AG10803 (cell line): Measurements from ENCODE around the gene ATF6B.

Source experiments
- DNase-seq: peaks from one replicate; pipeline ENCODE4 v3.0.0; 2010; ENCODE audit warnings: low read depth
- H3K4me3 ChIP-seq: 2 replicates; pipeline ENCODE4 v1.5.1; 2011; ENCODE audit warnings: mild to moderate bottlenecking, low read length, control low read depth
- CTCF ChIP-seq: conservative IDR thresholded peaks from 2 replicates; pipeline ENCODE4 v1.5.1; 2011; ENCODE audit warnings: mild to moderate bottlenecking, low read length, control low read depth, inconsistent platforms

ATF6B gene

GRCh38 chr6:32140420-32141046 lies 12.5 kb upstream of the ATF6B start:
- DNase-seq: no peak
- H3K4me3 ChIP-seq: no peak overlapping the region
- TF ChIP-seq CTCF: no peak

GRCh38 chr6:32139590-32139989 lies 11.5 kb upstream of the ATF6B start:
- no peak overlapping the region for H3K4me3 ChIP-seq
- TF ChIP-seq CTCF: no peak
- DNase-seq: no peak

- no peak for DNase-seq
- TF ChIP-seq CTCF: no peak
- H3K4me3 ChIP-seq: no peak overlapping the region
These were observed 9.4 kb upstream of the ATF6B start for GRCh38 chr6:32137454-32137853.

- H3K4me3 ChIP-seq: no peak overlapping the region
- DNase-seq: peak; percentile 65
- TF ChIP-seq CTCF: no peak
These were observed 5.7 kb upstream of the ATF6B start for GRCh38 chr6:32133786-32134185.

GRCh38 chr6:32132110-32132509 lies 4.1 kb upstream of the ATF6B start:
- no peak overlapping the region for H3K4me3 ChIP-seq
- DNase-seq: no peak
- TF ChIP-seq CTCF: no peak

GRCh38 chr6:32131439-32131948 lies 3.4 kb upstream of the ATF6B start:
- H3K4me3 ChIP-seq: no peak overlapping the region
- TF ChIP-seq CTCF: no peak
- no peak for DNase-seq

- no peak for DNase-seq
- H3K4me3 ChIP-seq: peak overlapping the region; percentile 80
- no peak for TF ChIP-seq CTCF
These were observed 1.4 kb upstream of the ATF6B start for GRCh38 chr6:32129297-32130088.
